Stomach (tissue), 9 donors: ENCODE data around the gene NRN1L. TPM values are rescaled to one million over a fixed set of nuclear protein-coding genes. Genes with fewer than 3 reads are reported as not detected.

Experiments
- DNase-seq, 2 donors: peaks; one replicate each; pipeline versions ENCODE4 v3.0.0 to v3.0.0-alpha.2; 2013 to 2019
- H3K27ac ChIP-seq, 5 donors: fragments of 200-600 bp in 4 of 5; sonication (generic) in 4 of 5; one replicate each; pipeline ENCODE4 v1.5.1; 2013 to 2019; ENCODE audit warnings: mild to moderate bottlenecking in 1 of 5, moderate library complexity in 1 of 5
- H3K27me3 ChIP-seq, 3 donors: fragments of 200-600 bp; sonication (generic); one replicate each; pipeline ENCODE4 v1.5.1; 2017 to 2019; ENCODE audit warnings: mixed run types in 1 of 3
- H3K36me3 ChIP-seq, 4 donors: fragments of 200-600 bp; sonication (generic); 1 replicate in 3 of 4; 2 replicates in 1 of 4; pipeline ENCODE4 v1.5.1; 2016 to 2019
- H3K4me1 ChIP-seq, 4 donors: fragments of 200-600 bp; sonication (generic); one replicate each; pipeline ENCODE4 v1.5.1; 2016 to 2019
- H3K4me3 ChIP-seq, 4 donors: fragments of 200-600 bp; sonication (generic) in 3 of 4; one replicate each; pipeline ENCODE4 v1.5.1; 2016 to 2019; ENCODE audit warnings: mild to moderate bottlenecking in 1 of 4
- H3K9me3 ChIP-seq, 4 donors: fragments of 200-600 bp; sonication (generic); one replicate each; pipeline ENCODE4 v1.5.1; 2016 to 2019
- EP300 ChIP-seq: sonication (generic); formaldehyde crosslinking; IDR thresholded peaks from one replicate; pipeline ENCODE4 v1.6.1; 2017; ENCODE audit warnings: antibody characterized with exemption
- POLR2A ChIP-seq, 4 donors: fragments of 450-650 bp; IDR thresholded peaks; one replicate each; pipeline ENCODE4 v1.6.1; 2016; ENCODE audit warnings: antibody characterized with exemption in 4 of 4, control low read depth in 2 of 4, mild to moderate bottlenecking in 1 of 4, moderate library complexity in 1 of 4
- POLR2AphosphoS5 ChIP-seq, 3 donors: sonication (generic); formaldehyde crosslinking; IDR thresholded peaks; one replicate each; pipeline ENCODE4 v1.6.1; 2016; ENCODE audit warnings: antibody characterized with exemption in 3 of 3
- WGBS, 5 donors: extraction: QIAGEN DNeasy Blood & Tissue Kit in 3 of 5; methylation state at CpG; one replicate each; pipeline versions ENCODE4 v1.1.5 to v1.1.7; 2013 to 2018; 5-methylcytosine and 5-hydroxymethylcytosine counted together
- intact Hi-C: fragments of 100-400 bp; cut with DNase I; formaldehyde crosslinking; loops from one replicate; pipeline ENCODE4 v1.15.1; 2023; ENCODE audit warnings: low total_unique reads
- polyA plus RNA-seq, 3 donors: library from polyadenylated mRNA; stranded (reverse); fragments of 200-250 nt; gene quantifications; one replicate each; pipeline ENCODE4 v1.2.3, GENCODE V29; 2013
- total RNA-seq, 5 donors: library from RNA; depleted of rRNA; stranded (reverse); fragments of >200 nt; gene quantifications; one replicate each; pipeline versions ENCODE4 v1.1.0 to v1.2.3, GENCODE V29; 2014 to 2016
- TF ChIP-seq, protein P1 (sequence below), 7 experiments: fragments of 450-650 bp in 4 of 7; fragments of 200-600 bp in 3 of 7; sonication (generic) in 3 of 7; IDR thresholded peaks; one replicate each; pipeline ENCODE4 v1.5.1; 2016 to 2019; ENCODE audit warnings: antibody characterized with exemption in 7 of 7, control low read depth in 2 of 7, mild to moderate bottlenecking in 1 of 7
- donor health status: healthy with polysubstance abuse.
- donor health status: Bipolar disorder and iron deficiency.
- donor health status: healthy.

Gene NRN1L
- total and polyA plus RNA-seq, 8 donors, result 2.0 to 2.7 TPM; not detected in 6

DNA sequence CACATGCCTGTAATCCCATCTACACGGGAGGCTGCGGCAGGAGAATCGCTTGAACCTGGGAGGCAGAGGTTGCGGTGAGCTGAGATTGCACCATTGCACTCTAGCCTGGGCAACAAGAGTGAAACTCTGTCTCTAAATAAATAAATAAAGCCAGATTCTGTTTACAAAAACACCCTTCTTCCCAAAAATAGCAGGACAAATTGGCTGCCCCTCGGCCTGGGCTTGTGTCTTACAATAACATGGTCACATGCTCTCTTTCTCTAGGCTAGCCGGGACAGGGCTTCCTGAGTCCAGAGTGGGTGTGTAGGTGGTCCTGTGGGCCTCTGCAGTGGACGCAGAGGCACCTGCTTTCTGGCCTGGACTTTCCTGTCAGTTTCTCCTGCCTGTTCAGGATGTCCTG is 15.0 kb upstream of the NRN1L start:
- Histone ChIP-seq H3K27ac (no peak overlapping the region), H3K9me3 (no peaks in the 10 kb centered on the region), H3K4me3 (no peak overlapping the region), H3K4me1 (peaks cover 11 to 26% (median 20%) of the 10 kb centered on the region in 4 donors), H3K27me3 (no peaks in the 10 kb centered on the region), H3K36me3 (peaks cover 45 to 73% (median 68%) of the 10 kb centered on the region in 4 donors)
- DNase-seq, result no peak
- WGBS, 5 donors, result 80 to 93% (median 86%) methylated on average over 7 of the region's 7 CpGs
- intact Hi-C loops, result no loop called here
- no peak for TF ChIP-seq POLR2A (IDR thresholded peaks at IDR 0.05)
- no peak for TF ChIP-seq POLR2AphosphoS5 (IDR thresholded peaks at IDR 0.05)
- TF ChIP-seq, protein P1, sequence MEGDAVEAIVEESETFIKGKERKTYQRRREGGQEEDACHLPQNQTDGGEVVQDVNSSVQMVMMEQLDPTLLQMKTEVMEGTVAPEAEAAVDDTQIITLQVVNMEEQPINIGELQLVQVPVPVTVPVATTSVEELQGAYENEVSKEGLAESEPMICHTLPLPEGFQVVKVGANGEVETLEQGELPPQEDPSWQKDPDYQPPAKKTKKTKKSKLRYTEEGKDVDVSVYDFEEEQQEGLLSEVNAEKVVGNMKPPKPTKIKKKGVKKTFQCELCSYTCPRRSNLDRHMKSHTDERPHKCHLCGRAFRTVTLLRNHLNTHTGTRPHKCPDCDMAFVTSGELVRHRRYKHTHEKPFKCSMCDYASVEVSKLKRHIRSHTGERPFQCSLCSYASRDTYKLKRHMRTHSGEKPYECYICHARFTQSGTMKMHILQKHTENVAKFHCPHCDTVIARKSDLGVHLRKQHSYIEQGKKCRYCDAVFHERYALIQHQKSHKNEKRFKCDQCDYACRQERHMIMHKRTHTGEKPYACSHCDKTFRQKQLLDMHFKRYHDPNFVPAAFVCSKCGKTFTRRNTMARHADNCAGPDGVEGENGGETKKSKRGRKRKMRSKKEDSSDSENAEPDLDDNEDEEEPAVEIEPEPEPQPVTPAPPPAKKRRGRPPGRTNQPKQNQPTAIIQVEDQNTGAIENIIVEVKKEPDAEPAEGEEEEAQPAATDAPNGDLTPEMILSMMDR (IDR thresholded peaks at IDR 0.05), result no peak
- TF ChIP-seq EP300, result no peak

DNA sequence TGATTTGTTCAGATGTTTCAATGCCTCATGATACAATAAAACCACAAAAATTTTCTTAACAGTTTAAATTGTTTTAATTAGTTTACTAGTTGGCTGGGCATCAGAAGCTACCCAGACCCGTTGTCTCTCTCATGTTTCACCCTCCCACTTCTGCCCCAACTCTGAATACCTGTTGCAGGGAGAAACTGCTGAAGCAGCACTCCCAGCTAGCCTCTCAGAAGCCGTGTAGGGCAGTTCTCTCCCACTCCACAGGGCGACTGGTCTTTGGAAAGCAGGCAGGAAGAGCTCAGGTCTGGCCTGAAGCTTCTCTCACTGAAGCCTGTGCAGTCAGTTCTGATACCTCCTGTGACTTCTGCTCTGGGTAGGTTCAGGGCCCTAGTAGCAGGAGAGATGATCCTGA is 13.4 kb upstream of the NRN1L start:
- peaks cover 36 to 63% (median 59%) of the 10 kb centered on the region in 4 donors for H3K36me3 ChIP-seq

DNA sequence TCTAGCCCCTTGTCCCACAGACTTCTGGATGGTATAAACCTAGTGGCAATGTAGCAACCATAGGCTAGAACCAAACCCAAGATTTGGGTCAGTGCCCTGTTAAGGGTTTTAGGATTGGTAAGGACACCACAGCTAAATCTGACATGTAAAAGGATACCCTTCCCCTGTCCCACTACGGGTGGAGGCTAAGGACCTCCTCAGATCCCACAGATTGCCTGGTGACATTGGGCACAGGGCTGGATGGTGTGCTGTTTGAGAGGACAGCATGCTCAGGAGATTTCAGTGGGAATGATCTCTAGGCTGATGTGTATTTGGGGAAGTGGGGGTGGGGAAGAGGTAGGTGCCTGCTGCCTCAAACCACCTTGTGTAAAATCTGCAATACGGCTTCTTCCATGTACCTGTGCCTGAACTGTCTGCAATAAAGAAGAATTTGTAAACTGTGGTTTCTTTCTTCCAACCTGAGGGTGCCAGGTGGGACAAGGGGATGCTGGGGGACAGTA is 12.5 kb upstream of the NRN1L start:
- 56 to 68% (median 61%) methylated on average over 2 of the region's 2 CpGs for WGBS, 5 donors
- no peaks in the 10 kb centered on the region for H3K27me3 ChIP-seq
- H3K9me3 ChIP-seq, result no peaks in the 10 kb centered on the region
- peaks cover 16 to 46% (median 35%) of the 10 kb centered on the region in 4 donors for H3K4me1 ChIP-seq
- TF ChIP-seq, protein P1 (IDR thresholded peaks at IDR 0.05), result no peak
- TF ChIP-seq POLR2A (IDR thresholded peaks at IDR 0.05) (no peak), POLR2AphosphoS5 (IDR thresholded peaks at IDR 0.05) (no peak), EP300 (no peak)
- intact Hi-C loops, result no loop called here
- H3K27ac ChIP-seq, result peak overlapping the region; percentile 75 to 90 (median 85)
- peaks cover 39 to 63% (median 59%) of the 10 kb centered on the region in 4 donors for H3K36me3 ChIP-seq
- DNase-seq, result no peak
- H3K4me3 ChIP-seq, result peak overlapping the region; percentile 95 to 97 (median 96)

More for the DNA sequence above, 13.4 kb upstream of the NRN1L start:
- 60 to 82% (median 73%) methylated on average over 3 of the region's 3 CpGs for WGBS, 5 donors
- TF ChIP-seq POLR2A (IDR thresholded peaks at IDR 0.05) (no peak), POLR2AphosphoS5 (IDR thresholded peaks at IDR 0.05) (no peak), EP300 (no peak)
- TF ChIP-seq, protein P1 (IDR thresholded peaks at IDR 0.05), result no peak
- Histone ChIP-seq H3K27ac (peak overlapping the region in 1 of 5 donors; percentile 90), H3K9me3 (no peaks in the 10 kb centered on the region), H3K27me3 (no peaks in the 10 kb centered on the region), H3K4me1 (peaks cover 16 to 42% (median 33%) of the 10 kb centered on the region in 4 donors), H3K4me3 (no peak overlapping the region)
- DNase-seq, result no peak
- intact Hi-C loops, result no loop called here

DNA sequence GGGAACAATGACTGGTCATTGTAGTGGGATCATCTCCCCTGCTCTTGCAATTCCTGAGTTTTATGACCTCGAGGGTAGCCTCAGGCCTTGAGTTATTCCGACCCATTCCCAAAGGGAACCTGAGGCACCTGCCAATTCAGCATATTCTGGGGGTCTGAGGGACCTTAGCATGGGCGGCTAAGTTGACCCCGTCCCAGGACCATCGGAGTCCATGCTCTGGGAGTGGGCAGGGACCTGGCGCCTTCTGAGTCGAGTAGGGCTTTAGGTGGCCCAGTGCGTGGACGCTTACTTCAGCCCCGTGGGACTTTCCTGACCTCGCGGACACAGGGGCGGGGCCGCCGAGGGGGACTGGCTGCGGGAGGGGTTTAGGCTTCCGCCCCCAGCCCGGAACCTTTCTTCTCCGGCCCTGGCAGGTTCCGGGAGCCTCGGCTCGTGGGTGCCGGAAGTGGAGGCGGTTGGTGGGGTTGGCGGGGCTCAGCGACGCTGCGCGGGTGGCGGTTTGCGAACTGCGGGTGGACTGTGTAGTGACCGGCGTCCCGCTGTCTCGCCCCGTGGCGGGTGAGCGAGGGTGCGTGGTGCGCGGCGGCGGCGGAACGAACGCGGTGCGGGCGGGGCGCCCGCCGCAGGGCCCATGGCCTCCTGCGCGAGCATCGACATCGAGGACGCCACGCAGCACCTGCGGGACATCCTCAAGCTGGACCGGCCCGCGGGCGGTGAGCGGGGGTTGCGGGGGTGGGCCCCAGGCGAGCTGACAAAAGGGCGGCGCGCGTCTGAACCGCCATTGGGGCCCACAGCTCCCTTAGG is 11.9 kb upstream of the NRN1L start, which contains the start of gene EDC4:
EDC4 (plus strand) TSS at position 422 of the 804 bp plus-strand sequence; CDS start at position 632, 210 bp downstream.
- Histone ChIP-seq H3K4me3 (peak within 1 kb of the TSS; percentile 95 to 97 (median 96)), H3K4me1 (peaks cover 16 to 46% (median 35%) of the 10 kb centered on the region in 4 donors), H3K36me3 (peaks cover 42 to 63% (median 59%) of the 10 kb centered on the region in 4 donors), H3K27me3 (no peaks in the 10 kb centered on the region), H3K27ac (peak within 1 kb of the TSS; percentile 75 to 90 (median 85)), H3K9me3 (no peaks in the 10 kb centered on the region)
- no peak for TF ChIP-seq POLR2A (IDR thresholded peaks at IDR 0.05)
- peak; percentile 69 to 94 (median 77) for TF ChIP-seq POLR2AphosphoS5 (IDR thresholded peaks at IDR 0.05)
- TF ChIP-seq, protein P1 (IDR thresholded peaks at IDR 0.05), result no peak
- no peak for TF ChIP-seq EP300
- intact Hi-C loops, result no loop called here
- DNase-seq, result peak; percentile 85 to 91
- 1 to 7% (median 2%) methylated on average over 17 to 72 of the region's 72 CpGs for WGBS, 5 donors
